Fibroblast of villous mesenchyme (primary cell): Measurements from ENCODE around the gene TOP2B. TPM values are rescaled to one million over a fixed set of nuclear protein-coding genes. Genes with fewer than 3 reads are reported as not detected.
A peak's percentile ranks its signal among the peaks of the same experiment; 100 is the strongest.

Experiments
- DNase-seq: peaks from one replicate; pipeline ENCODE4 v3.0.0-alpha.2; 2010; ENCODE audit warnings: low read depth
- H3K4me3 ChIP-seq: 2 replicates; pipeline ENCODE4 v1.5.1; 2011; ENCODE audit warnings: low read depth, mild to moderate bottlenecking, low read length
- CTCF ChIP-seq: IDR thresholded peaks from 2 replicates; pipeline ENCODE4 v1.5.1; 2012; ENCODE audit warnings: low read depth, mild to moderate bottlenecking, low read length; ENCODE audit not compliant: insufficient read depth
- total RNA-seq: library from RNA; depleted of rRNA; stranded (reverse); fragments of >200 nt; gene quantifications from 2 replicates; pipeline ENCODE4 v1.2.3, GENCODE V29; 2012

Gene TOP2B
- total RNA-seq, 1 donor = 88.5 TPM

- no peak for DNase-seq
- H3K4me3 ChIP-seq = no peak overlapping the region
- no peak for TF ChIP-seq CTCF
These were observed 53.9 kb downstream of the TOP2B start for GRCh38 chr3:25610779-25611178.

GRCh38 chr3:25610167-25610566 is 54.5 kb downstream of the TOP2B start:
- DNase-seq = no peak
- no peak for TF ChIP-seq CTCF
- H3K4me3 ChIP-seq = no peak overlapping the region

GRCh38 chr3:25604107-25604805 is 60.5 kb downstream of the TOP2B start:
- TF ChIP-seq CTCF = no peak
- no peak overlapping the region for H3K4me3 ChIP-seq
- peak; percentile 93 for DNase-seq

GRCh38 chr3:25603703-25604102 is 61.0 kb downstream of the TOP2B start:
- H3K4me3 ChIP-seq = no peak overlapping the region
- no peak for TF ChIP-seq CTCF
- peak; percentile 63 for DNase-seq

- no peak for DNase-seq
- TF ChIP-seq CTCF = no peak
- no peak overlapping the region for H3K4me3 ChIP-seq
These were observed 67.1 kb downstream of the TOP2B start for GRCh38 chr3:25597535-25598101.

- DNase-seq = peak; percentile 80
- TF ChIP-seq CTCF = peak; percentile 69
- H3K4me3 ChIP-seq = no peak overlapping the region
These were observed 70.7 kb downstream of the TOP2B start for GRCh38 chr3:25594007-25594502.
